Posterior cingulate gyrus (tissue), 11 donors: ENCODE results near the gene ITGB1.
"Not testable (repeated sequence)": the region's sequence is repeated elsewhere in the genome, so short reads cannot be mapped to it uniquely, and the experiment has no call there.

Experiments used
- DNase-seq, 10 donors: peaks; one replicate each; pipeline versions ENCODE4 v3.0.0 to v3.0.0-alpha.2; 2020 to 2021; ENCODE audit warnings: mixed read lengths in 3 of 10
- intact Hi-C: fragments of 100-400 bp; cut with DNase I; formaldehyde crosslinking; loops from one replicate; pipeline ENCODE4 v1.15.1; 2023

ITGB1 gene

DNA sequence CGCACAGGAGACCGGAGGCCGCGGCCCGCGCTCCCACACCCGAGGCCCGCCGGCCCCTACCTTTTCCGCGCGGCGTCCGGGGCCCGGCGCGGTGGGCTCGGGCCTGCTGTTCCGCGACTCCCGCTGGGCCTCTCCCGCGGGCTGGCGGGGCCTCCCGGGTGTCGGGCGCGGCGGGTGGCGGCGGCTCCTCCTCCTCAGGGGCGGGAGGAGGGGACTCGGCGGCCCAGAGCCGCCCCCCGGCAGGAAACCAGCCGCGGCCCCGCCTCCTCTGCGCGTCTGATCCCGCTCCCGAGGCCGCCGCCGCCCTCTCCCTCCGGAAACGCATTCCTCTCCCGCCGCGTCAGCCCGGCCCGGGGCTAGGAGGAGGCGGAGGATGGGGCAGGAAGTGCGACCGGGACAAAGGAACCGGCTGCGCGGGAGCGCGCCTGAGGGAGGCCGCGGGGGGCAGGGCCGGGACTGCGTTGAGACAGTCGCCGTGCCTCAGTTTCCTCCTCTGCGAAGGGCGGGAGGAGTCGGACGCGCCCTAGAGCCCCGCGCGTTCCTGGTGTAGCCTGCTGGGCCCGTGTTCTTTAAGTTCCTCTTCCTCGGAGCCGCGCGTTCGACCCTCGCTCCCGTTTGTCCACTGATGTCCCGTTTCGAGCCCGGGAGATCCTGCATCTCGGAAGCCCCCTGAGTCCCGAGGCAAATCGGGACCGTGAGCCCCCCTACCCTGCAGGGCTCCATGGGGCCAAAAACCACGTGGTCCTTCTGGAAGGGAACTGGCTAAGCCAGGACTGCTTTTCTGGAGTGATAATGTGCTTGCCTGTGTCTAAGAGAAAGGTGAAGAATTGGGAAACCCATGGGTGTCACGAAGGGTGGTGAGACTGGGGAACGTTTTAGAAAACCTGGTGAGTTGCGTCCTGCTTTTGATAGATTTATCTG, at the start of gene ITGB1:
TSS of gene ITGB1 (minus strand) at position 146 of the 921 bp plus-strand sequence. CDS start 22,672 bp downstream, outside the sequence.
- intact Hi-C loops: loop anchor here (5.0 kb wide), 1 partner anchor 49 kb away; no protein-coding TSS in a partner anchor
- peak; percentile 88 to 99 (median 96) for DNase-seq

- intact Hi-C loops: loop anchor here (5.0 kb wide), 1 partner anchor 49 kb away; the partner anchor contains the start of gene ITGB1
- DNase-seq: no peak
Observed at GRCh38 chr10:33006342-33006887, 48.4 kb upstream of the ITGB1 start.

DNA sequence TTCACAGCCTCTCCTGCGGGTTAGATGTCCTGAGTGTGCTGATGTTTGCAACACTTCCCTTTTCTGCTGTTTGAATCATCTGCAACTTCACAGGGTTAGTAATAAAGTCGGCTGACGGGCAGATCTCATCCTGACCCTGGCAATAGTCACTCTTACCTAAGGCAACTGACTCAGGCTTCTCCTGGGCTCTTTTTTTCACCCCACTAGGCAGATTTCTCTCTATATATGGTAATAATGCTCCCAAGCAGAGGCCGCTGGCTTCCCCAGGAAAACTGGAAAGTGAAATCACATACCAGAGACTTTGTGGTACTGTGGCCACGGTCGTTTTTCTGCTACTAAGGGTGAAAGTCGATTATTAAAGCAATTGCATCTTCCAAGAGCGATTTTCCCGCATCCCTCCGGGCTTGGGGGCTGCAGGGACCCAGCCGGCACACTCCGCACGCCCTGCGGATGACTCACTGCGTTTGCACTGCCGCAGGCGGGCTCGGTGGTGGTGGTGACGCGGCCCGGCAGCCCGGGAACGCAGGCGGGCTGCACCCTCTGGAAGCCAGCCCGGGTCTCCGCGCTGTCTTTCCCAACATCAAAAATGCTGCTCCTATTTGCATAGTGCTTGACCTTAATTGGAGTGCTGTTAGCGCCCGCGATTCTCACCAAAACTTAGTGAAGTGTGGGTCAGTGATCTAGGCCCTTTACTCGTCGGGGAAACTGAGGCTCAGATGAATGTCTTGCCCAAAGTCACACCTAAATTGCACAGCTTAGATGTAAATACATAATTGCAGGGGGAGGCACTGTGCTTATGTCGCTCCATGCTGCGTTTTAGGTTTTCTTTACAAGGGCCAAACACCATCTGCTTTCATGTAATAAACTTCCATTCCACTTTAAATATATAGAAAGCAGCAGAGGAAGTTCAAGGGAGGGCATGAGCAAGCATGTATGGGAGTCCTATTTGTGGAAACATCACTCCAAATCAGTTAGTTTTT, 47.6 kb upstream of the ITGB1 start:
- intact Hi-C loops: loop anchor here (5.0 kb wide), 1 partner anchor 48 kb away; the partner anchor contains the start of gene ITGB1
- DNase-seq: peak in 8 of 10 donors; percentile 11 to 90 (median 45)

GRCh38 chr10:33001908-33002492, 44.0 kb upstream of the ITGB1 start:
- no peak for DNase-seq
- intact Hi-C loops: no loop called here

- intact Hi-C loops, DNase-seq: not testable (repeated sequence)
Observed at GRCh38 chr10:32998060-32998581, 40.1 kb upstream of the ITGB1 start.

DNA sequence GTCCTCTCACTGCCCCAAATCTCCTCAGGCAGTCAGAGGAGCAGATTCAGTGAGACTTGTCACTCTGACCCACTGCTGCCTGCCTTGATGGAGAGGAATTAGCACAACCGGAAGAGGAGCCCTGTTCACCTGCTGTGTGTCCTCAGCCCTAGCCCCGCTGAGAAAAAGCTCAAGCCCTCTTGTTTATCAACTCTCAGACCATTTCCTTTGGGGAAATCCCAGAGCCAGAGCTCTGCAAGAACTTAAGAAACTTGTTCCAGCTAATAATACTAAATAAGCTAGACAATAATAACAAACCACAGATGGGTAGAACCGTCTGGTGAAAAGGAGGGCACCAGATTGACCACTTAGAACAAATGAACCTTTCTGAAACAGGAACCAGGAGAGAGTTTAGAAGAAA, 37.7 kb upstream of the ITGB1 start:
- no peak for DNase-seq
- intact Hi-C loops: no loop called here

DNA sequence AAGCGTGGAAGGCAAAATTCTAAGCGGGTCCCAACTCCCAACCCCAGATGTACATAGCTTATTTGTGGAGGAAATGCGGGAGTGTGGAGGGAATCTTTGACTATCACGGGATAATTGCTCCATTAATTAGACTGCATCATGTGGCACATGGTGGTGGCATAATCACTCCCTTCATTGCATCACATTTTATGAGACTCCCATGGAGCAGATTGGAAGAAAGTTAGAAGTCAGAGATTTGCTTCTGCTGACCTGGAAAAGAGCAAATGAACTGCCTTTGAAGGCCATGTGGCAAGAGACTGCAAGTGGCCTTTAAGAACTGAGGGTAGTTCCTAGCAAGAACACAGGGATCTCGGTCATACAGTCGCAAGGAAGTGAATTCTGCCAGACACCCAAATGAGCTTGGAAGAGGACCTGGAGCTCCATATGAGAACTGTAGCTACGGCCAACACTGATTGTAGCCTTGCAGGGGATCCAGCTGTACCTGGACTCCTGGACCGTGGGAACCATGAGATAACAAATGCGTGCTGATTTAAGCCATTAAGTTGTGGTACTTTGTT, 37.1 kb upstream of the ITGB1 start:
- intact Hi-C loops: no loop called here
- DNase-seq: no peak

DNA sequence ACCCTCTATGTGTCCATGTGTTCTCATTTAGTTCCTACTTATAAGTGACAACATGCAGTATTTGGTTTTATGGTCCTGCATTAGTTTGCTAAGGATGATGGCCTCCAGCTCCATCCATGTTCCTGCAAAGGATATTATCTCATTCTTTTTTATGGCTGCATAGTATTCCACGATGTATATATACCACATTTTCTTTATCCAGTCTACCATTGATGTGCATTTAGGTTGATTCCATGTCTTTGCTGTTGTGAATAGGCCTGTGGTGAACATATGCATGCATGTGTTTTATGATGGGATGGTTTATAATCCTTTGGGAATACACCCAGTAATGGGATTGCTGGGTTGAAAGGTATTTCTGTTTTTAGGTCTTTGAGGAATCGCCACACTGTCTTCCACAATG, 36.6 kb upstream of the ITGB1 start:
- intact Hi-C loops, DNase-seq: not testable (repeated sequence)

DNA sequence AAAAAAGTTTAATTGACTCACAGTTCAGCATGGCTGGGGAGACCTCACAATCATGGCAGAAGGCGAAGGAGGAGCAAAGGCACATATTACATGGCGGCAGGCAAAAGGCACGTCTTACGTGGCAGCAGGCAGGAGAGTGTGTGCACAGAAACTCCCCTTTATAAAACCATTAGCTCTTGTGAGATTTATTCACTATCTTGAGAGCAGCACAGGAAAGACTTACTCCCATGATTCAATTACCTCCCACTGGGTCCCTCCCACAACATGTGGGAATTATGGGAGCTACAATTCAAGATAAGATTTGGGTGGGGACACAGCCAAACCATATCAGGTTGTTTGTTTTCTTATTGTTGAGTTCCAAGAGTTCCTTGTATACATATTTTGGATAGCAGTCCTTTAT, 34.3 kb upstream of the ITGB1 start:
- intact Hi-C loops: not testable (repeated sequence)

DNA sequence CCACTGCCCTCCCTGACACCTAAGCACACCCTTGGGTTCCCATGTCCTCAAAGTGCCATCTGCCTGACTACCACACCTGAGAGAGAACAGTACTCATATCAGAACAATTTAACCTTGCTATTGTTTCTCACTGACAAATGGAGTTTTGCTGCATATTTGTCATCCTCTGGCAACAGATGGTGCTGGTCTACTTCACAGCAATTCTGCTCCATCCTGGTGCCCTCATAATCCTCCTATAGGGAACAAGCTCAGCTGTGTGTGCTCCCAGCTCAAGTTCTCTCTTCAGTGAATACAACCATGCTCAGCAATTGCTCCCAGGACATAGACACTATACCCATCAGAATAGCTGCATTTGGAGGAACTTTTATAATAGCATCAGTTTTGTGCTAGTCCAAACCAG, 32.8 kb upstream of the ITGB1 start:
- no peak for DNase-seq
- intact Hi-C loops: no loop called here

More for the DNA sequence above, 34.3 kb upstream of the ITGB1 start:
- DNase-seq: not testable (repeated sequence)

GRCh38 chr10:32988604-32989003, 30.6 kb upstream of the ITGB1 start:
- no peak for DNase-seq
- intact Hi-C loops: no loop called here

GRCh38 chr10:32987172-32987571, 29.1 kb upstream of the ITGB1 start:
- intact Hi-C loops: no loop called here
- no peak for DNase-seq

DNA sequence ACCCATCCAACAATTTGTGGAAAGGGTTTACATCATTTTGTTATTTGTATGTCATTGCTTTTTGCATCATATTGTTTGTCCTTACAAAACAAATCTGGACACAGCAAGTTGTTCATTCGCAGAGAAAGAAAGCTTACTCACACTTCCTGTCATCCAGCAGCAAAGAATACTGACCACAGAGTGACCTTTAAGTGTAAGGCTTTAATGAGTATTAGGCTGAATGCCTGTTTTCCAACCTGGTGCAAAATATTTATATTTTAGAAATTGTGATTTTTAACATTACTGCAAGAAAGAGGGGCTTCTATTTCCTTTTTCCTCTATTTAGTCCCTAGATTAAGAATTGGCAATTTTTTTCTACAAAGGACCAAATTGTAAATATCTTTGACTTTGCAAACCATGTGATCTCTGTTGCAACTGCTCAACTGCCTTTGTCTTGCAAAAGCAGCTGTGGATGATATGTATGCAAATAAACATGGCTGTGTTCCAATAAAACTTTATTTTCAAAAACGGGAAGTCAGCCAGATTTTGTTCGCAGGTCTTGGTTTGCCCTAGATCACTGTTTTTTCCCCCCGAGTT, 27.8 kb upstream of the ITGB1 start:
- no peak for DNase-seq
- intact Hi-C loops: no loop called here

- intact Hi-C loops: no loop called here
- DNase-seq: no peak
Observed at GRCh38 chr10:32985341-32985764, 27.3 kb upstream of the ITGB1 start.

DNA sequence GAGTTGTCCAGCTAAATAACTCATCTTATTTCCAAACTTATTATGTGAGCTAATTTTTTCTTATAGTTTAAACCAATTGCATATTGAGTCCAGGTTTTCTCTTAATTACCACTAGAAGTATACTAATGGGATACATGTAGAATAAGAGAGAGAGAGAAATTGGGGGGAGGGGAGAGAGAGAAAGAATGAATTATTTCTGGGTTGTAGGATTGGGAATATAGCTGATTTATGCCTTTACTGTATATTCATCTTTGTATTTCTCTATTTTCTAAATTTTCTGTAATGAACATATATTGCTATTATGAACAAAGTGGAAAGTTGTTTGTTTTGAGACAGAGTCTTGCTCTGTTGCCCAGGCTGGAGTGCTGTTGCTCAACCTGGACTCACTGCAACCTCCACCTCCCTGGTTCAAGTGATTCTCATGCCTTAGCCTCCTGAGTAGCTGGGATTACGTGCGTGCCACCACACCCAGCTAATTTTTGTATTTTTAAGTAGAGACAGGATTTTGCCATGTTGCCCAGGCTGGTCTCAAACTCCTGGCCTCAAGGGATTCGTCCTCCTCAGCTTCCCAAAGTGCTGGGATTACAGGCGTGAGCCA, 26.1 kb upstream of the ITGB1 start:
- no peak for DNase-seq
- intact Hi-C loops: no loop called here

GRCh38 chr10:32982911-32983909, 25.2 kb upstream of the ITGB1 start:
- intact Hi-C loops: no loop called here
- DNase-seq: no peak

- no peak for DNase-seq
- intact Hi-C loops: no loop called here
Observed at GRCh38 chr10:32982293-32982709, 24.3 kb upstream of the ITGB1 start.
